ENCODE results near the gene PCSK6.

- TF ChIP-seq POLR2A (IDR thresholded peaks at IDR 0.05): no peak
- TF ChIP-seq CTCF (IDR thresholded peaks at IDR 0.05): no peak
- TF ChIP-seq EP300 (IDR thresholded peaks at IDR 0.05): no peak
Measured at GRCh38 chr15:101380146-101380545, 109.4 kb downstream of the PCSK6 start.

Measured in gastroesophageal sphincter (tissue), 3 donors.